Measurements from ENCODE around the gene NIPBL. TPM values are rescaled to one million over a fixed set of nuclear protein-coding genes. Genes with fewer than 3 reads are reported as not detected.

NIPBL gene
- total RNA-seq, 2 donors from 2014 or later: 43.2 to 53.6 TPM

GRCh38 chr5:36945687-36946086 is 69.1 kb downstream of the NIPBL start:
- no peaks in the 10 kb centered on the region for H3K9me3 ChIP-seq
- H3K36me3 ChIP-seq: no peaks in the 10 kb centered on the region
- no peak for DNase-seq (ENCODE audit: low spot score)
- H3K27me3 ChIP-seq (replicated peaks; ENCODE audit: insufficient read depth): no peaks in the 10 kb centered on the region
- intact Hi-C loops (cut with DNase I): loop anchor here (10.0 kb wide), 1 partner anchor 71 kb away; the partner anchor contains the start of gene NIPBL
- no peaks in the 10 kb centered on the region for H3K4me1 ChIP-seq (replicated peaks)
- no peak overlapping the region for H3K27ac ChIP-seq
- no peak overlapping the region for H3K4me3 ChIP-seq
- TF ChIP-seq POLR2AphosphoS5 (IDR thresholded peaks at IDR 0.05) (no peak), CTCF (IDR thresholded peaks at IDR 0.05) (no peak), POLR2A (IDR thresholded peaks at IDR 0.05) (no peak)

- Histone ChIP-seq H3K27ac (no peak overlapping the region), H3K9me3 (no peaks in the 10 kb centered on the region), H3K4me1 (replicated peaks) (no peaks in the 10 kb centered on the region), H3K27me3 (replicated peaks; ENCODE audit: insufficient read depth) (no peaks in the 10 kb centered on the region), H3K4me3 (no peak overlapping the region), H3K36me3 (no peaks in the 10 kb centered on the region)
- intact Hi-C loops (cut with DNase I): loop anchor here (10.0 kb wide), 1 partner anchor 71 kb away; the partner anchor contains the start of gene NIPBL
- DNase-seq (ENCODE audit: low spot score): no peak
- TF ChIP-seq POLR2AphosphoS5 (IDR thresholded peaks at IDR 0.05): no peak
- no peak for TF ChIP-seq POLR2A (IDR thresholded peaks at IDR 0.05)
- no peak for TF ChIP-seq CTCF (IDR thresholded peaks at IDR 0.05)
These were observed 69.5 kb downstream of the NIPBL start for GRCh38 chr5:36946101-36946500.

- TF ChIP-seq CTCF (IDR thresholded peaks at IDR 0.05) (no peak), POLR2AphosphoS5 (IDR thresholded peaks at IDR 0.05) (no peak), POLR2A (IDR thresholded peaks at IDR 0.05) (no peak)
- H3K27ac ChIP-seq: no peak overlapping the region
- no peaks in the 10 kb centered on the region for H3K27me3 ChIP-seq (replicated peaks; ENCODE audit: insufficient read depth)
- H3K36me3 ChIP-seq: no peaks in the 10 kb centered on the region
- intact Hi-C loops (cut with DNase I): loop anchor here (10.0 kb wide), 1 partner anchor 73 kb away; the partner anchor contains the start of gene NIPBL
- H3K9me3 ChIP-seq: no peaks in the 10 kb centered on the region
- no peak for DNase-seq (ENCODE audit: low spot score)
- H3K4me3 ChIP-seq: no peak overlapping the region
- H3K4me1 ChIP-seq (replicated peaks): no peaks in the 10 kb centered on the region
These were observed 71.5 kb downstream of the NIPBL start for GRCh38 chr5:36948041-36948440.

- 82% methylated on average over 1 of the region's 1 CpG for whole genome bisulfite sequencing
- H3K27me3 ChIP-seq (replicated peaks; ENCODE audit: insufficient read depth): no peaks in the 10 kb centered on the region
- no peak overlapping the region for H3K27ac ChIP-seq
- H3K4me3 ChIP-seq: no peak overlapping the region
- DNase-seq (ENCODE audit: low spot score): no peak
- no peaks in the 10 kb centered on the region for H3K36me3 ChIP-seq
- TF ChIP-seq POLR2AphosphoS5 (IDR thresholded peaks at IDR 0.05): no peak
- TF ChIP-seq CTCF (IDR thresholded peaks at IDR 0.05): no peak
- TF ChIP-seq POLR2A (IDR thresholded peaks at IDR 0.05): no peak
- H3K4me1 ChIP-seq (replicated peaks): no peaks in the 10 kb centered on the region
- no peaks in the 10 kb centered on the region for H3K9me3 ChIP-seq
- intact Hi-C loops (cut with DNase I): loop anchor here (10.0 kb wide), 1 partner anchor 74 kb away; the partner anchor contains the start of gene NIPBL
These were observed 72.1 kb downstream of the NIPBL start for GRCh38 chr5:36948650-36949049.

- Histone ChIP-seq H3K27me3 (replicated peaks; ENCODE audit: insufficient read depth) (no peaks in the 10 kb centered on the region), H3K9me3 (no peaks in the 10 kb centered on the region), H3K4me3 (no peak overlapping the region), H3K4me1 (replicated peaks) (no peaks in the 10 kb centered on the region), H3K27ac (no peak overlapping the region), H3K36me3 (no peaks in the 10 kb centered on the region)
- WGBS: 26% methylated on average over 1 of the region's 1 CpG
- intact Hi-C loops (cut with DNase I): loop anchor here (10.0 kb wide), 1 partner anchor 75 kb away; the partner anchor contains the start of gene NIPBL
- no peak for TF ChIP-seq CTCF (IDR thresholded peaks at IDR 0.05)
- no peak for TF ChIP-seq POLR2AphosphoS5 (IDR thresholded peaks at IDR 0.05)
- TF ChIP-seq POLR2A (IDR thresholded peaks at IDR 0.05): no peak
- DNase-seq (ENCODE audit: low spot score): no peak
These were observed 73.0 kb downstream of the NIPBL start for GRCh38 chr5:36949593-36949992.
